Ovary (tissue), 1 donor: ENCODE measurements around the gene KCNMB2.
"Not testable (repeated sequence)": the region's sequence is repeated elsewhere in the genome, so short reads cannot be mapped to it uniquely, and the experiment has no call there.

ENCODE experiments used
- EP300 ChIP-seq: sonication (generic); formaldehyde crosslinking; IDR thresholded peaks from one replicate; pipeline ENCODE4 v1.6.1; 2017; ENCODE audit warnings: antibody characterized with exemption
- POLR2A ChIP-seq: fragments of 450-650 bp; IDR thresholded peaks from one replicate; pipeline ENCODE4 v1.6.1; 2017; ENCODE audit warnings: antibody characterized with exemption, mild to moderate bottlenecking, moderate library complexity

DNA sequence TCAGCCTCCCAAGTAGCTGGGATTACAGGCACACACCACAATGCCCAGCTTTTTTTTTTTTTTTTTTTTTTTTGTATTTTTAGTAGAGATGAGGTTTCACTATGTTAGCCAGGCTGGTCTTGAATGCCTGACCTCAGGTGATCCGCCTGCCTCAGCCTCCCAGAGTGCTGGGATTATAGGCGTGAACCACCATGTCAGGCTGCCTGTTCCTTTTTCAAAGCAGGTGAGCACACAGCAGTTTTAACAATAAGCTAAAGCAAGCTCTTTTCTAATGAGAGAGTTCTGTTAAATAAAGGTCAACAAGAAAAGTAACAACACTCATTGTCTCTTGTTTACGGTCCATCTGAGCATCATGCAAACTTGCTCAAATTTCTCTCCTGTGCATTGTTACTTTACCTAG lies 13.2 kb downstream of the KCNMB2 start:
- TF ChIP-seq EP300, POLR2A: not testable (repeated sequence)
